Thyroid gland (tissue), 4 donors: ENCODE results near the gene RPL5. TPM values are rescaled to one million over a fixed set of nuclear protein-coding genes. Genes with fewer than 3 reads are reported as not detected.

Source experiments
- DNase-seq, 2 donors: peaks; one replicate each; pipeline ENCODE4 v3.0.0-alpha.2; 2019
- H3K27ac ChIP-seq, 3 donors: fragments of 200-600 bp; sonication (generic); 1 replicate in 2 of 3; 2 replicates in 1 of 3; pipeline ENCODE4 v1.5.1; 2016 to 2019; ENCODE audit warnings: mild to moderate bottlenecking in 1 of 3, moderate library complexity in 1 of 3
- H3K27me3 ChIP-seq: fragments of 200-600 bp; sonication (generic); one replicate; pipeline ENCODE4 v1.5.1; 2019
- H3K36me3 ChIP-seq, 2 donors: fragments of 200-600 bp; sonication (generic); one replicate each; pipeline ENCODE4 v1.5.1; 2016 to 2019
- H3K4me1 ChIP-seq, 2 donors: fragments of 200-600 bp; sonication (generic); one replicate each; pipeline ENCODE4 v1.5.1; 2017 to 2019
- H3K4me3 ChIP-seq, 3 donors: fragments of 200-600 bp; sonication (generic); replicated peaks in 1 of 3; 1 replicate in 2 of 3; 2 replicates in 1 of 3; pipeline ENCODE4 v1.5.1; 2016; ENCODE audit warnings: mild to moderate bottlenecking in 1 of 3
- H3K9me3 ChIP-seq: fragments of 200-600 bp; sonication (generic); one replicate; pipeline ENCODE4 v1.5.1; 2017
- POLR2A ChIP-seq, 2 donors: fragments of 450-650 bp; IDR thresholded peaks; one replicate each; pipeline ENCODE4 v1.6.1; 2017; ENCODE audit warnings: antibody characterized with exemption in 2 of 2, mild to moderate bottlenecking in 2 of 2, moderate library complexity in 1 of 2
- WGBS, 2 donors: methylation state at CpG; one replicate each; pipeline ENCODE4 v1.1.5; 2017; 5-methylcytosine and 5-hydroxymethylcytosine counted together
- intact Hi-C: fragments of 100-400 bp; cut with DNase I; formaldehyde crosslinking; loops from one replicate; pipeline ENCODE4 v1.15.1; 2023
- total RNA-seq, 4 donors: library from RNA; depleted of rRNA; stranded (reverse); fragments of >200 nt; gene quantifications; one replicate each; pipeline ENCODE4 v1.2.3, GENCODE V29; 2016
- TF ChIP-seq, protein P1 (sequence below), 6 experiments: fragments of 200-600 bp in 3 of 6; fragments of 450-650 bp in 3 of 6; sonication (generic) in 3 of 6; IDR thresholded peaks; one replicate each; pipeline ENCODE4 v1.5.1; 2016 to 2019; ENCODE audit warnings: antibody characterized with exemption in 6 of 6, mild to moderate bottlenecking in 2 of 6, inconsistent platforms in 1 of 6, moderate library complexity in 1 of 6

Gene RPL5
- total RNA-seq, 4 donors from 2014 or later: 1,556 to 2,409 (median 1,666) TPM

DNA sequence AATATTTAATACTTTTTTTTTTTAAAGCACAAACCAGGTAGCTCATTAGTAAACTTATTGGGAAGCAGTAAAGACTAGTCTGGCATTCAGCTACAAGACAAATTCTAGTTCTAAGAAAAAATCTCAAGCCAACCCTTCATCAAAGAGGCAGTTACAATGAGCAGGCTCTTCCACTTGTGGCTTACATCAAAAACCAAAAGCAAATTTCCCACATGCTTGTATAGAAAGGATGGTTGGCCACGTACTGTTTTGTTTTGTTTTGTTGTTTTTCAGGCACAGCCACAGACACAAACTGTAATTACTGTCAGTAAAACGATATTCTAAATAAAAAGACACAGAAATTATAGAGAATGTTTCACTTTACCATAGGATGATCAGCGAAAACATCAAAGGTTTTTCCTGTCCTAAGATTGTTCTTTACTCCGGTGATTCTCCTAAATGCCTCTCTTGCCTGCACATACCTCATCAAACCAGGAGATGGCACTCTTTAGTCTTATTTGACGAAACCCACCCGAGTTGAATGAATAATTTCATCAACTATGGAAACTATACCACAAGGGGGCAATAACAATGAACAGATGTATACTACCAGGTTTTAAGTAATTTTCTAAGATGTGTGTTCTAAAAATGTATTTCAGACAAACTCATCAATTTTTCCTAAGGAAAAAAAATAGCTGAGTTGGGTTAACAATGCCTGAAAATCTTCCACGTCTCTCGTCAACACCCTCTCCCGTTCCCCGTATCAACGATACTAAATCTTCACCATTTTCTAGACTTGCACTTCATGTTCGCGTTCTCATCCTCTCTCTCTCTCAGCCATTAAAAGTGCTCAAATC, 26.9 kb downstream of the RPL5 start:
- no peaks in the 10 kb centered on the region for H3K36me3 ChIP-seq
- 28 to 36% methylated on average over 13 of the region's 13 CpGs for WGBS, 2 donors
- H3K27me3 ChIP-seq: no peaks in the 10 kb centered on the region
- no peaks in the 10 kb centered on the region for H3K9me3 ChIP-seq
- intact Hi-C loops: loop anchor here (2.0 to 10.0 kb wide), 2 partner anchors 102 to 206 kb away; partner anchors contain the start of gene DIPK1A
- no peaks in the 10 kb centered on the region for H3K4me1 ChIP-seq
- no peak for TF ChIP-seq POLR2A (IDR thresholded peaks at IDR 0.05)
- TF ChIP-seq, protein P1, sequence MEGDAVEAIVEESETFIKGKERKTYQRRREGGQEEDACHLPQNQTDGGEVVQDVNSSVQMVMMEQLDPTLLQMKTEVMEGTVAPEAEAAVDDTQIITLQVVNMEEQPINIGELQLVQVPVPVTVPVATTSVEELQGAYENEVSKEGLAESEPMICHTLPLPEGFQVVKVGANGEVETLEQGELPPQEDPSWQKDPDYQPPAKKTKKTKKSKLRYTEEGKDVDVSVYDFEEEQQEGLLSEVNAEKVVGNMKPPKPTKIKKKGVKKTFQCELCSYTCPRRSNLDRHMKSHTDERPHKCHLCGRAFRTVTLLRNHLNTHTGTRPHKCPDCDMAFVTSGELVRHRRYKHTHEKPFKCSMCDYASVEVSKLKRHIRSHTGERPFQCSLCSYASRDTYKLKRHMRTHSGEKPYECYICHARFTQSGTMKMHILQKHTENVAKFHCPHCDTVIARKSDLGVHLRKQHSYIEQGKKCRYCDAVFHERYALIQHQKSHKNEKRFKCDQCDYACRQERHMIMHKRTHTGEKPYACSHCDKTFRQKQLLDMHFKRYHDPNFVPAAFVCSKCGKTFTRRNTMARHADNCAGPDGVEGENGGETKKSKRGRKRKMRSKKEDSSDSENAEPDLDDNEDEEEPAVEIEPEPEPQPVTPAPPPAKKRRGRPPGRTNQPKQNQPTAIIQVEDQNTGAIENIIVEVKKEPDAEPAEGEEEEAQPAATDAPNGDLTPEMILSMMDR (IDR thresholded peaks at IDR 0.05): peak; percentile 84 to 100 (median 94)
- H3K27ac ChIP-seq: no peak overlapping the region
- peak; percentile 37 to 48 for DNase-seq
- no peak overlapping the region for H3K4me3 ChIP-seq

DNA sequence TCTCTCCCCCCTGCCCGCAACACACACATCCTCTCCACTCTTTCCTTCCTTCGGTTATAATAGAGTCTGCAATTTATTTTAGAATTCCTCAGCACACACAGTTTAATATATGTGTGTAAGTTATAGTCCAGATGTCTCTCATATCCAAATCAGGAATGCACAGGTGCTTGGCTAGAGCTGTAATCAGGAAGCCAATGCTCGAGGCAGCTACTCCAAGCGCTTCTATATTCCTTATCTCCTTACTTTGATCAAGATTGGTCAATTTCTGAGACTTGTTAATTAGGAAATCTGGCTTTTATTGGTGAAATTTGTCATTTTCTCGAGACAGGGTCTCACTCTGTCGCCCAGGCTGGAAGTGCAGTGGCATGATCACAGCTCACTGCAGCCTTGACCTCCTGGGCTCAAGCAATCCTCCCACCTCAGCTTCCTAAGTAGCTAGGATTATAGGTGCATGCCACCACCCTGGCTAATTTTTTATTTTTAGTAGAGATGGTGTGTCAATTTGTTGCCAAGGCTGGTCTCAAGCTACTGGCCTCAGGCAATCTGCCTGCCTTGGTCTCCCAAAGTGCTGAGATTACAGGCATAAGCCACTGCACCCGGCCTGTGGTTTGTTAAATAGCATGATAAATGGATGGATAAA, 27.7 kb downstream of the RPL5 start:
- Histone ChIP-seq H3K4me1 (no peaks in the 10 kb centered on the region), H3K9me3 (no peaks in the 10 kb centered on the region), H3K4me3 (no peak overlapping the region), H3K27me3 (no peaks in the 10 kb centered on the region), H3K27ac (no peak overlapping the region), H3K36me3 (no peaks in the 10 kb centered on the region)
- TF ChIP-seq, protein P1 (IDR thresholded peaks at IDR 0.05): no peak
- no peak for TF ChIP-seq POLR2A (IDR thresholded peaks at IDR 0.05)
- 71 to 74% methylated on average over 7 of the region's 7 CpGs for WGBS, 2 donors
- DNase-seq: no peak
- intact Hi-C loops: loop anchor here (2.0 to 10.0 kb wide), 2 partner anchors 101 to 205 kb away; partner anchors contain the start of gene DIPK1A

DNA sequence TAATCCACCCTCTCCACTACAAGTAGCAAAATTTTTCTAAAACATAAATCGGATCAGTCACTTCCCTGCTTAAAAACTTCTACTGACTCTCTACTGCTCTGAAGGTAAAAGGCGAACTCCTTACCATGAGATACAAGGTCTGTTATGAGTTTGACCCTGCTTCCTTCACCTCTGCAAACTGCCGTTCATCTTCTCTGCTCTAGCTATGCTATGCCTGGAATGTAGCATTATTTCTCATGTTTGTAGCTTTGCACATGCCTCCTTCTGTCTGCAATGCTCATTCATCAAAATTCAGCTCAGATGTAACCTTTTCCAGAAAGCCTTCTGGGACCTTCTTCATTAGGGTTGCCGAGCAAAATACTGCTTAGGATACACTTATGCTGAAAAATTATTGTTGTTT, 30.8 kb downstream of the RPL5 start:
- H3K9me3 ChIP-seq: no peaks in the 10 kb centered on the region
- no peak overlapping the region for H3K27ac ChIP-seq
- H3K4me1 ChIP-seq: no peaks in the 10 kb centered on the region
- WGBS, 2 donors: 87 to 89% methylated on average over 4 of the region's 4 CpGs
- intact Hi-C loops: no loop called here
- no peak for TF ChIP-seq POLR2A (IDR thresholded peaks at IDR 0.05)
- TF ChIP-seq, protein P1 (IDR thresholded peaks at IDR 0.05): no peak
- no peaks in the 10 kb centered on the region for H3K27me3 ChIP-seq
- DNase-seq: no peak
- no peaks in the 10 kb centered on the region for H3K36me3 ChIP-seq
- no peak overlapping the region for H3K4me3 ChIP-seq

DNA sequence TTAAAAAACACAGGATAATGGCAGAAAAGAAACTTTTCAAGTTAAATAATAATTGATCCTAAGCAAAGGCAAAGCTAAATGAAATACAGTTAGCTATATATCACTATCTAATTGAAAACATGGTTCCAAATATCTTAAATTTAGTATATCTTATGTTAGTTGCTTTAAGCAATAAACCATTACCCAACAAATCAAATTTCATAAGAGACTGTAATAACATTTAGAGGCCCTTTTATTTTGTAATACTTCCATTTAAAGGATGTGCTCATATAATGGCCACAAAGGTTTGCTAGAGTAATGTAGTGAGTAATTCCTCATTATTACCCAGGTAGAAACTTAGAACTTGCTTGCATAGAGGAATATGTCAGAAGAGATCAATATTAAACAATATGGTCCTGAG, 32.3 kb downstream of the RPL5 start:
- Histone ChIP-seq H3K4me3 (no peak overlapping the region), H3K9me3 (no peaks in the 10 kb centered on the region), H3K27ac (no peak overlapping the region), H3K36me3 (no peaks in the 10 kb centered on the region), H3K27me3 (no peaks in the 10 kb centered on the region), H3K4me1 (no peaks in the 10 kb centered on the region)
- no peak for TF ChIP-seq POLR2A (IDR thresholded peaks at IDR 0.05)
- TF ChIP-seq, protein P1 (IDR thresholded peaks at IDR 0.05): no peak
- no peak for DNase-seq
- intact Hi-C loops: no loop called here

DNA sequence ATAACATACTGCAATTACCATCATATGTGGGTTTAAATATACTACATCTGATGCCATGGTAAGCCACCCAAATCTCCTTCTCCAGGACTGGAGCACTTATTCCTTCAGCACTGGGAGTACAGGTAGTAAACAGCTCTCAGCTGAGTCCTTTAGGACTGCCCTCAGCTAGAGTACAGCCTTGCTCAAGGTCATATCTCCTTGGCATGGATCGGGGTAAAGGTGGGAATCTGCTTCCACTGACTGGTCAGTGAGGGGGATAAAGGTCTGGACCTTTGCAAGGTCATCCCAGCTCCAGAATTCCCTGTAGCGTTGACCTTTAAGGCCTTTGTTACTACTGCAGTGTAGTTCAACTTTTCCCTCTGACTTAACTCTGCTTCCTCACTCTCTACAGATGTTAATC, 38.8 kb downstream of the RPL5 start:
- H3K9me3 ChIP-seq: no peaks in the 10 kb centered on the region
- intact Hi-C loops: no loop called here
- H3K4me3 ChIP-seq: no peak overlapping the region
- H3K36me3 ChIP-seq: no peaks in the 10 kb centered on the region
- TF ChIP-seq, protein P1 (IDR thresholded peaks at IDR 0.05): no peak
- TF ChIP-seq POLR2A (IDR thresholded peaks at IDR 0.05): no peak
- WGBS, 2 donors: 94 to 96% methylated on average over 2 of the region's 2 CpGs
- no peaks in the 10 kb centered on the region for H3K27me3 ChIP-seq
- DNase-seq: no peak
- no peaks in the 10 kb centered on the region for H3K4me1 ChIP-seq
- no peak overlapping the region for H3K27ac ChIP-seq
